GM23248 (cell line): ENCODE results near the gene SNRK. TPM values are rescaled to one million over a fixed set of nuclear protein-coding genes. Genes with fewer than 3 reads are reported as not detected.

Experiments
- DNase-seq: peaks from one replicate; pipeline ENCODE4 v3.0.0-alpha.2; 2015
- H2AFZ ChIP-seq: fragments of 200-600 bp; sonication (generic); 2 replicates; pipeline ENCODE4 v1.6.1; 2016; ENCODE audit warnings: antibody characterized with exemption
- H3F3A ChIP-seq: fragments of 200-600 bp; sonication (generic); 2 replicates; pipeline ENCODE4 v1.6.1; 2016; ENCODE audit warnings: mild to moderate bottlenecking, antibody characterized with exemption, mixed run types; ENCODE audit not compliant: insufficient read depth
- H3K27ac ChIP-seq: fragments of 200-600 bp; sonication (generic); 2 replicates; pipeline ENCODE4 v1.5.1; 2016; ENCODE audit warnings: mild to moderate bottlenecking
- H3K27me3 ChIP-seq: fragments of 200-600 bp; sonication (generic); replicated peaks from 2 replicates; pipeline ENCODE4 v1.6.1; 2016; ENCODE audit warnings: mild to moderate bottlenecking; ENCODE audit not compliant: insufficient read depth
- H3K36me3 ChIP-seq: fragments of 200-600 bp; sonication (generic); 2 replicates; pipeline ENCODE4 v1.6.1; 2016; ENCODE audit warnings: low read depth, mild to moderate bottlenecking
- H3K4me1 ChIP-seq: fragments of 200-600 bp; sonication (generic); 2 replicates; pipeline ENCODE4 v1.6.1; 2016; ENCODE audit warnings: mild to moderate bottlenecking; ENCODE audit not compliant: insufficient read depth
- H3K4me2 ChIP-seq: fragments of 200-600 bp; sonication (generic); one replicate; pipeline ENCODE4 v1.6.1; 2016; ENCODE audit warnings: mild to moderate bottlenecking; ENCODE audit not compliant: unreplicated experiment
- H3K4me3 ChIP-seq: fragments of 200-600 bp; sonication (generic); 2 replicates; pipeline ENCODE4 v1.5.1; 2016; ENCODE audit warnings: mild to moderate bottlenecking
- H3K79me2 ChIP-seq: fragments of 200-600 bp; sonication (generic); 2 replicates; pipeline ENCODE4 v1.6.1; 2016; ENCODE audit warnings: mild to moderate bottlenecking; ENCODE audit not compliant: insufficient read depth
- H3K9ac ChIP-seq: fragments of 200-600 bp; sonication (generic); 2 replicates; pipeline ENCODE4 v1.6.1; 2016; ENCODE audit warnings: mild to moderate bottlenecking
- H3K9me2 ChIP-seq: fragments of 200-600 bp; sonication (generic); 2 replicates; pipeline ENCODE4 v1.6.1; 2016; ENCODE audit warnings: mixed run types, mild to moderate bottlenecking, moderate library complexity; ENCODE audit not compliant: insufficient read depth
- H3K9me3 ChIP-seq: fragments of 200-600 bp; sonication (generic); one replicate; pipeline ENCODE4 v1.6.1; 2017; ENCODE audit warnings: low read depth
- H4K20me1 ChIP-seq: fragments of 200-600 bp; sonication (generic); 2 replicates; pipeline ENCODE4 v1.6.0; 2016; ENCODE audit not compliant: insufficient read depth
- EZH2 ChIP-seq: fragments of 200-600 bp; sonication (generic); IDR thresholded peaks from 2 replicates; pipeline ENCODE4 v1.6.1; 2018; ENCODE audit warnings: antibody characterized with exemption, mild to moderate bottlenecking; ENCODE audit not compliant: insufficient read depth, poor library complexity, severe bottlenecking
- EZH2phosphoT487 ChIP-seq: fragments of 200-600 bp; sonication (generic); IDR thresholded peaks from 2 replicates; pipeline ENCODE4 v1.6.1; 2018; ENCODE audit warnings: antibody characterized with exemption, moderate library complexity, mild to moderate bottlenecking, low read depth; ENCODE audit not compliant: insufficient read depth
- WGBS, 2 experiments: methylation state at CpG; one replicate each; pipeline ENCODE4 v1.1.6; 2015 to 2017; ENCODE audit warnings: low lambda C conversion rate in 2 of 2, low coverage in 1 of 2; ENCODE audit errors: missing lambda C conversion rate in 2 of 2; 5-methylcytosine and 5-hydroxymethylcytosine counted together
- in situ Hi-C: fragments of 300-500 bp; cut with MboI; formaldehyde crosslinking; loops from 2 replicates; pipeline ENCODE4 v1.15.0; 2020
- polyA plus RNA-seq: library from polyadenylated mRNA; unstranded; fragments of >200 nt; fragmentation: Nextera tagmentation; extraction: Ambion mirVana; gene quantifications from 2 replicates; pipeline ENCODE4 v1.2.1, GENCODE V29; 2016
- total RNA-seq: library from RNA; depleted of rRNA; stranded (reverse); fragments of >200 nt; shearing (Covaris generic); gene quantifications from 2 replicates; pipeline ENCODE4 v1.2.3, GENCODE V29; 2014

Gene SNRK
- total and polyA plus RNA-seq, 2 experiments from 2014 or later = 6.4 to 15.0 TPM

DNA sequence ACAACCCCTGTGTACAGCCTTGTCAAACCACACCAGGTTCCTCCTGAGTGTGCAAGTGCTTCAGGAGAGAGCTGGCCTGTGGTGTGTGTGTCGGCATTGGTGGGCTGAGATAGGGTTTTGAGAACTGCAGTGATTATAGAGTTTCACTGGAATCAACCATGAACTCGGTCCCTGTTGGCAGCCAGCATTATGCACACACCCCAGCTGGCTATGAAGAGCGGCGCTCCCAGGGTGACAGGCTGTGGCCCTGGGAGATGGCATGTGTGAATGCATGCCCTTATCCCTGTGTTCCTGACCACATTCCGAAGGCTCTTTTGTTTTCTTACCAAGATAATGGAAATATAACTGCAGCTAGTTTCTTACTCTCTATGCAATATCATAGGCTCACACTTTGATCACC, 101.8 kb downstream of the SNRK start:
- peaks cover 7% of the 10 kb centered on the region; the same call in 1 of the 2 replicates for H3K79me2 ChIP-seq
- no peak overlapping the region for H3K4me3 ChIP-seq
- H3F3A ChIP-seq = no peaks in the 10 kb centered on the region
- H3K27me3 ChIP-seq = no peaks in the 10 kb centered on the region
- no peaks in the 10 kb centered on the region for H3K9me2 ChIP-seq
- no peaks in the 10 kb centered on the region for H3K36me3 ChIP-seq
- TF ChIP-seq EZH2phosphoT487 (no peak), EZH2 (no peak)
- in situ Hi-C loops = no loop called here
- WGBS, 2 experiments = 88 to 91% methylated on average over 5 of the region's 5 CpGs
- H3K4me2 ChIP-seq = no peak overlapping the region
- no peak for DNase-seq
- H4K20me1 ChIP-seq = no peaks in the 10 kb centered on the region
- H3K9me3 ChIP-seq = no peaks in the 10 kb centered on the region
- H3K27ac ChIP-seq = no peak overlapping the region
- no peak overlapping the region for H3K9ac ChIP-seq
- no peaks in the 10 kb centered on the region for H3K4me1 ChIP-seq
- H2AFZ ChIP-seq = no peak overlapping the region

DNA sequence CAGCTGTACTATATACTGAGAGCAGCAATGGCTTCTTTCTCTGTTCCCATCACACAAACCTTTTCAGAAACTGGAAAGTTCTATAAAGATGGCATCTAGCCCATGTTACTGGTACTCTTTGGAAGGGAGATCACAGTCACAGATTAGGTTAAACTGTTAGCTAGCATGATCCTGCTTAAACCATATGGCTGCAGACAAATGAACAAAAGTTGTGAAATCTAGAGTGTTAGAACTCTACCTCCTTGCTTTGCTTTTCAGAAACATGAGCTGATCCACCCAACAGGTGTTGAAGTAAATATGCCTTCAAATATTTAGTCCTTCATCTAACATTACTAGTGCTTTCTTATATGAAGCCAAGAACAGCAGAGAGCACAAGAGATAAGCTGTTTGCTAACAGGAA, 102.6 kb downstream of the SNRK start:
- no peak for TF ChIP-seq EZH2
- no peak for TF ChIP-seq EZH2phosphoT487
- no peaks in the 10 kb centered on the region for H3K4me1 ChIP-seq
- no peaks in the 10 kb centered on the region for H3K27me3 ChIP-seq
- no peak overlapping the region for H3K27ac ChIP-seq
- no peak for DNase-seq
- H4K20me1 ChIP-seq = no peaks in the 10 kb centered on the region
- 0 out of 2 replicates have a peak, but pooled peaks cover 7% of the 10 kb centered on the region for H3K79me2 ChIP-seq
- no peak overlapping the region for H2AFZ ChIP-seq
- H3K9me3 ChIP-seq = no peaks in the 10 kb centered on the region
- no peak overlapping the region for H3K9ac ChIP-seq
- no peak overlapping the region for H3K4me2 ChIP-seq
- no peaks in the 10 kb centered on the region for H3K36me3 ChIP-seq
- no peaks in the 10 kb centered on the region for H3F3A ChIP-seq
- in situ Hi-C loops = no loop called here
- no peaks in the 10 kb centered on the region for H3K9me2 ChIP-seq
- no peak overlapping the region for H3K4me3 ChIP-seq

DNA sequence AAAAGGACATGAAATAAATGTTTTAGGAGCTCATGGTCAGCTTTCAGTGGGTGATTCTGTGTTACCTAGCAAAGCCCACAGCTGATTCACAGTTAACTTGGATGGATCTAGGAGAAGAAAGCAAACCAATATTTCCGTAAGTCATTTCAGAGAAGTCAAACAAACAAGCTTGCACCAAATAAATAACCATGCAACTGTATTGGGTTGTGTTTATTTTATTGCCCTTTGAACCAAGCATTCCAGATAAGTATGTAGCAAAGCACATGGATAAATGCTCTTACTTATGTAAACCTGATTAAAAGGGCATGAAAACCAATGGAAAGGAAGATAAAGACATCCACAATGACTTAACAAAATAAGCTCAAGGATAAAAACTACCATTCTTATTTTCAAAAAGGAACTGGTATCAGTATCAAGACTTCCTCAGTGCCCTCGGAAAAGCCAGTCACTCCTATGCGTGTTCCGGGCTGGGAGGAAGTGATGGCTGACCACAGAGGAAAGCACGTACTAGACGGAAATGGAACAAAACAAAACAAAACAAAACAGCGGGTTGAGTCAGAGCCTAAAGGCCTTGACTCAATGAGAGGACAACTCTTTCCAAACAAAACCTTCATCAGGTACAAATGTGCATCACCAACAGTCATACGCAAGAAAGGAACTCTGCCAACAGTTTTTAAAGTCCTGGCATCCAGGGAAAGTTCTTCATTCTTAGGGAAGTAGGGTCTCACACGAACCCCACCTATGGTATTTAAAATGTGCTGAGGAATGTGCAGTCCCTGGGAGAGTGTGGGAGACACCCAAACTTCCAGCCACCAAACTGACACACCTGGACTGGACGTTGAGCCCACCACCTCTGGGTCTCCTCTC, 103.3 kb downstream of the SNRK start:
- no peak overlapping the region for H3K9ac ChIP-seq
- H3K27me3 ChIP-seq = no peaks in the 10 kb centered on the region
- DNase-seq = no peak
- H3K79me2 ChIP-seq = 0 out of 2 replicates have a peak, but pooled peaks cover 3% of the 10 kb centered on the region
- H3K4me2 ChIP-seq = no peak overlapping the region
- no peak overlapping the region for H2AFZ ChIP-seq
- H4K20me1 ChIP-seq = no peaks in the 10 kb centered on the region
- H3F3A ChIP-seq = no peaks in the 10 kb centered on the region
- H3K36me3 ChIP-seq = no peaks in the 10 kb centered on the region
- H3K4me1 ChIP-seq = no peaks in the 10 kb centered on the region
- no peak overlapping the region for H3K4me3 ChIP-seq
- TF ChIP-seq EZH2 = no peak
- TF ChIP-seq EZH2phosphoT487 = no peak
- WGBS, 2 experiments = 93 to 94% methylated on average over 10 of the region's 10 CpGs
- in situ Hi-C loops = no loop called here
- H3K9me3 ChIP-seq = no peaks in the 10 kb centered on the region
- H3K9me2 ChIP-seq = no peaks in the 10 kb centered on the region
- H3K27ac ChIP-seq = no peak overlapping the region

DNA sequence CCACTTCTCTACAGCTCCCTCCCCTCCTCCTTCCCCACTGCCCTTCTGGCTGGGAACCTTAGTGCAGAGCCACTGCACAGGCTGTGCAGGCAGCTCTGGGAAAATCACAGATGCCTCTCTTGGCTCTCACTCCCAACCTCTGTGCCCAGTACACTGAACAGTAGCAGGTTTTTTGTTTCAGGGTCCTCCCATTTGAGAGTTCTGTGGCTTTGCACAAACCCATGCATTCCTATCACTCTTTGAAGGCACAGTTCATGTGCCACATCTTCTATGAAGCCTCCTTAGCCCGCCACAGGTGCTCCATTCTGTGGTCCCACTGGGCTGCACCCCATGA, 103.9 kb downstream of the SNRK start:
- no peak for DNase-seq
- Histone ChIP-seq H3K4me1 (no peaks in the 10 kb centered on the region), H3K79me2 (no peaks in the 10 kb centered on the region), H3K36me3 (no peaks in the 10 kb centered on the region), H3F3A (no peaks in the 10 kb centered on the region), H3K9ac (no peak overlapping the region), H3K27ac (no peak overlapping the region), H2AFZ (no peak overlapping the region), H3K4me3 (no peak overlapping the region), H3K9me2 (no peaks in the 10 kb centered on the region), H3K4me2 (no peak overlapping the region), H3K9me3 (no peaks in the 10 kb centered on the region), H3K27me3 (no peaks in the 10 kb centered on the region), H4K20me1 (no peaks in the 10 kb centered on the region)
- in situ Hi-C loops = no loop called here
- WGBS, 2 experiments = 82 to 100% methylated on average over 1 of the region's 1 CpG
- TF ChIP-seq EZH2 (no peak), EZH2phosphoT487 (no peak)
